Measurements from ENCODE around the gene COBLL1. TPM values are rescaled to one million over a fixed set of nuclear protein-coding genes. Genes with fewer than 3 reads are reported as not detected.

Gene COBLL1
- total RNA-seq (1 to 10 TPM in 1 of 2 donors, not detected in 1; 6.6 TPM), total RNA-seq (0 reads per million in 2 donors)

- H3K27me3 Mint-ChIP-seq: peaks cover 32% of the 10 kb centered on the region
- H3K27ac Mint-ChIP-seq: no peak within 1 kb of the TSS
- ATAC-seq: peak; percentile 63
- no peak for DNase-seq
- peaks cover 2% of the 10 kb centered on the region for H3K9me3 ChIP-seq (ENCODE audit: control insufficient read depth, low read length, poor library complexity, severe bottlenecking)
- peaks cover 6% of the 10 kb centered on the region for H3K4me1 Mint-ChIP-seq
- peak within 1 kb of the TSS; percentile 76 for H3K4me3 Mint-ChIP-seq
- no peaks in the 10 kb centered on the region for H3K36me3 Mint-ChIP-seq (ENCODE audit: low read depth)
Measured at GRCh38 chr2:164841719-164842623, at the start of gene COBLL1. Gene COBLL1 (minus strand): TSS chr2:164841823. CDS start chr2:164841196, 627 bp downstream.

GRCh38 chr2:164890544-164890943 is 48.9 kb upstream of the COBLL1 start:
- Mint-ChIP-seq H3K36me3 (ENCODE audit: low read depth) (no peaks in the 10 kb centered on the region), H3K27me3 (no peaks in the 10 kb centered on the region), H3K4me3 (no peak overlapping the region), H3K4me1 (no peaks in the 10 kb centered on the region), H3K27ac (no peak overlapping the region)
- DNase-seq: no peak
- ATAC-seq: no peak
- H3K9me3 ChIP-seq (ENCODE audit: control insufficient read depth, low read length, poor library complexity, severe bottlenecking): no peaks in the 10 kb centered on the region

GRCh38 chr2:164888592-164888991 is 47.0 kb upstream of the COBLL1 start:
- no peaks in the 10 kb centered on the region for H3K9me3 ChIP-seq (ENCODE audit: control insufficient read depth, low read length, poor library complexity, severe bottlenecking)
- H3K27me3 Mint-ChIP-seq: no peaks in the 10 kb centered on the region
- no peak overlapping the region for H3K27ac Mint-ChIP-seq
- H3K4me3 Mint-ChIP-seq: no peak overlapping the region
- no peaks in the 10 kb centered on the region for H3K36me3 Mint-ChIP-seq (ENCODE audit: low read depth)
- DNase-seq (no peak), ATAC-seq (no peak)
- no peaks in the 10 kb centered on the region for H3K4me1 Mint-ChIP-seq

GRCh38 chr2:164887434-164888144 is 46.0 kb upstream of the COBLL1 start:
- Mint-ChIP-seq H3K36me3 (ENCODE audit: low read depth) (no peaks in the 10 kb centered on the region), H3K4me1 (no peaks in the 10 kb centered on the region), H3K4me3 (no peak overlapping the region), H3K27me3 (no peaks in the 10 kb centered on the region), H3K27ac (no peak overlapping the region)
- H3K9me3 ChIP-seq (ENCODE audit: control insufficient read depth, low read length, poor library complexity, severe bottlenecking): no peaks in the 10 kb centered on the region
- ATAC-seq (no peak), DNase-seq (no peak)

- no peaks in the 10 kb centered on the region for H3K4me1 Mint-ChIP-seq
- H3K27me3 Mint-ChIP-seq: no peaks in the 10 kb centered on the region
- no peaks in the 10 kb centered on the region for H3K9me3 ChIP-seq (ENCODE audit: control insufficient read depth, low read length, poor library complexity, severe bottlenecking)
- H3K4me3 Mint-ChIP-seq: no peak overlapping the region
- no peaks in the 10 kb centered on the region for H3K36me3 Mint-ChIP-seq (ENCODE audit: low read depth)
- no peak for ATAC-seq
- no peak for DNase-seq
- H3K27ac Mint-ChIP-seq: no peak overlapping the region
Measured at GRCh38 chr2:164882276-164882675, 40.7 kb upstream of the COBLL1 start.

GRCh38 chr2:164881524-164881923 is 39.9 kb upstream of the COBLL1 start:
- H3K4me1 Mint-ChIP-seq: no peaks in the 10 kb centered on the region
- no peak overlapping the region for H3K27ac Mint-ChIP-seq
- H3K4me3 Mint-ChIP-seq: no peak overlapping the region
- no peaks in the 10 kb centered on the region for H3K36me3 Mint-ChIP-seq (ENCODE audit: low read depth)
- ATAC-seq (no peak), DNase-seq (no peak)
- no peaks in the 10 kb centered on the region for H3K9me3 ChIP-seq (ENCODE audit: control insufficient read depth, low read length, poor library complexity, severe bottlenecking)
- H3K27me3 Mint-ChIP-seq: no peaks in the 10 kb centered on the region

- Mint-ChIP-seq H3K4me3 (no peak overlapping the region), H3K4me1 (no peaks in the 10 kb centered on the region), H3K27ac (no peak overlapping the region), H3K36me3 (ENCODE audit: low read depth) (no peaks in the 10 kb centered on the region), H3K27me3 (no peaks in the 10 kb centered on the region)
- DNase-seq (no peak), ATAC-seq (no peak)
- no peaks in the 10 kb centered on the region for H3K9me3 ChIP-seq (ENCODE audit: control insufficient read depth, low read length, poor library complexity, severe bottlenecking)
Measured at GRCh38 chr2:164879901-164880535, 38.4 kb upstream of the COBLL1 start.

GRCh38 chr2:164877927-164878326 is 36.3 kb upstream of the COBLL1 start:
- no peaks in the 10 kb centered on the region for H3K4me1 Mint-ChIP-seq
- no peaks in the 10 kb centered on the region for H3K9me3 ChIP-seq (ENCODE audit: control insufficient read depth, low read length, poor library complexity, severe bottlenecking)

GRCh38 chr2:164877169-164877568 is 35.5 kb upstream of the COBLL1 start:
- no peaks in the 10 kb centered on the region for H3K9me3 ChIP-seq (ENCODE audit: control insufficient read depth, low read length, poor library complexity, severe bottlenecking)
- DNase-seq: no peak
- Mint-ChIP-seq H3K27ac (no peak overlapping the region), H3K4me1 (no peaks in the 10 kb centered on the region), H3K4me3 (no peak overlapping the region), H3K36me3 (ENCODE audit: low read depth) (no peaks in the 10 kb centered on the region), H3K27me3 (no peaks in the 10 kb centered on the region)
- no peak for ATAC-seq

More at GRCh38 chr2:164877927-164878326, 36.3 kb upstream of the COBLL1 start:
- no peak overlapping the region for H3K4me3 Mint-ChIP-seq
- ATAC-seq (no peak), DNase-seq (no peak)
- no peaks in the 10 kb centered on the region for H3K36me3 Mint-ChIP-seq (ENCODE audit: low read depth)
- no peak overlapping the region for H3K27ac Mint-ChIP-seq
- no peaks in the 10 kb centered on the region for H3K27me3 Mint-ChIP-seq

- Mint-ChIP-seq H3K27ac (no peak overlapping the region), H3K4me1 (no peaks in the 10 kb centered on the region), H3K36me3 (ENCODE audit: low read depth) (no peaks in the 10 kb centered on the region), H3K27me3 (no peaks in the 10 kb centered on the region), H3K4me3 (no peak overlapping the region)
- no peak for DNase-seq
- H3K9me3 ChIP-seq (ENCODE audit: control insufficient read depth, low read length, poor library complexity, severe bottlenecking): no peaks in the 10 kb centered on the region
- ATAC-seq: no peak
Measured at GRCh38 chr2:164875334-164876205, 33.9 kb upstream of the COBLL1 start.

- Mint-ChIP-seq H3K4me1 (no peaks in the 10 kb centered on the region), H3K27ac (no peak overlapping the region), H3K36me3 (ENCODE audit: low read depth) (no peaks in the 10 kb centered on the region), H3K4me3 (no peak overlapping the region), H3K27me3 (no peaks in the 10 kb centered on the region)
- no peaks in the 10 kb centered on the region for H3K9me3 ChIP-seq (ENCODE audit: control insufficient read depth, low read length, poor library complexity, severe bottlenecking)
- DNase-seq (no peak), ATAC-seq (no peak)
Measured at GRCh38 chr2:164873210-164873908, 31.7 kb upstream of the COBLL1 start.

- Mint-ChIP-seq H3K27me3 (no peaks in the 10 kb centered on the region), H3K36me3 (ENCODE audit: low read depth) (no peaks in the 10 kb centered on the region), H3K27ac (no peak overlapping the region), H3K4me1 (no peaks in the 10 kb centered on the region), H3K4me3 (no peak overlapping the region)
- no peak for DNase-seq
- H3K9me3 ChIP-seq (ENCODE audit: control insufficient read depth, low read length, poor library complexity, severe bottlenecking): no peaks in the 10 kb centered on the region
- ATAC-seq: no peak
Measured at GRCh38 chr2:164871404-164871803, 29.8 kb upstream of the COBLL1 start.
